HFF-Myc (cell line): ENCODE data around the gene RUFY3.
"Not testable (repeated sequence)": the region's sequence is repeated elsewhere in the genome, so short reads cannot be mapped to it uniquely, and the experiment has no call there.

Experiments
- DNase-seq: peaks from one replicate; pipeline ENCODE4 v3.0.0-alpha.2; 2011; ENCODE audit warnings: low read depth; ENCODE audit errors: extremely low read depth
- H3K4me3 ChIP-seq: replicated peaks from 2 replicates; pipeline ENCODE4 v1.5.1; 2011; ENCODE audit warnings: low read depth, mild to moderate bottlenecking, control low read depth, low read length
- CTCF ChIP-seq: IDR thresholded peaks from 2 replicates; pipeline ENCODE4 v1.5.1; 2012; ENCODE audit warnings: mild to moderate bottlenecking, low read depth, low read length, control low read depth; ENCODE audit errors: missing control alignments

Gene RUFY3

GRCh38 chr4:70681704-70682103 lies 40.1 kb upstream of the RUFY3 start:
- TF ChIP-seq CTCF = no peak
- H3K4me3 ChIP-seq = no peak overlapping the region
- DNase-seq = no peak

- not testable (repeated sequence) for H3K4me3 ChIP-seq, DNase-seq
Observed at GRCh38 chr4:70682142-70682541, 39.6 kb upstream of the RUFY3 start.

- TF ChIP-seq CTCF = no peak
Observed at GRCh38 chr4:70687392-70687791, 34.4 kb upstream of the RUFY3 start.

GRCh38 chr4:70687821-70688794 lies 33.7 kb upstream of the RUFY3 start, which contains the start of gene UTP3:
TSS of gene UTP3 (plus strand) at chr4:70688532. CDS start at chr4:70688678, 146 bp downstream.
- peak within 1 kb of the TSS; percentile 100 for H3K4me3 ChIP-seq

More at GRCh38 chr4:70687392-70687791, 34.4 kb upstream of the RUFY3 start:
- H3K4me3 ChIP-seq = peak overlapping the region; percentile 100
- no peak for DNase-seq

GRCh38 chr4:70688795-70689231 lies 33.0 kb upstream of the RUFY3 start:
- TF ChIP-seq CTCF = no peak
- peak overlapping the region; percentile 100 for H3K4me3 ChIP-seq
- DNase-seq = no peak

More at GRCh38 chr4:70687821-70688794, 33.7 kb upstream of the RUFY3 start, which contains the start of gene UTP3:
- peak; percentile 99 for DNase-seq
- TF ChIP-seq CTCF = peak; percentile 99

- no peak for DNase-seq
- no peak overlapping the region for H3K4me3 ChIP-seq
Observed at GRCh38 chr4:70691661-70692060, 30.1 kb upstream of the RUFY3 start.

GRCh38 chr4:70694633-70695032 lies 27.1 kb upstream of the RUFY3 start:
- H3K4me3 ChIP-seq, DNase-seq: not testable (repeated sequence)

More at GRCh38 chr4:70691661-70692060, 30.1 kb upstream of the RUFY3 start:
- no peak for TF ChIP-seq CTCF

GRCh38 chr4:70698435-70698834 lies 23.3 kb upstream of the RUFY3 start:
- DNase-seq, H3K4me3 ChIP-seq: not testable (repeated sequence)
